Measurements from ENCODE around the gene NSA2.

NSA2 gene

GRCh38 chr5:74816875-74817274 lies 49.8 kb downstream of the NSA2 start:
- no peak for DNase-seq (ENCODE audit: low read depth)

GRCh38 chr5:74822288-74822687 lies 55.2 kb downstream of the NSA2 start:
- DNase-seq (ENCODE audit: low read depth) = no peak

GRCh38 chr5:74829413-74829812 lies 62.4 kb downstream of the NSA2 start:
- no peak for DNase-seq (ENCODE audit: low read depth)
